ENCODE measurements around the gene MCRIP1.

DNA sequence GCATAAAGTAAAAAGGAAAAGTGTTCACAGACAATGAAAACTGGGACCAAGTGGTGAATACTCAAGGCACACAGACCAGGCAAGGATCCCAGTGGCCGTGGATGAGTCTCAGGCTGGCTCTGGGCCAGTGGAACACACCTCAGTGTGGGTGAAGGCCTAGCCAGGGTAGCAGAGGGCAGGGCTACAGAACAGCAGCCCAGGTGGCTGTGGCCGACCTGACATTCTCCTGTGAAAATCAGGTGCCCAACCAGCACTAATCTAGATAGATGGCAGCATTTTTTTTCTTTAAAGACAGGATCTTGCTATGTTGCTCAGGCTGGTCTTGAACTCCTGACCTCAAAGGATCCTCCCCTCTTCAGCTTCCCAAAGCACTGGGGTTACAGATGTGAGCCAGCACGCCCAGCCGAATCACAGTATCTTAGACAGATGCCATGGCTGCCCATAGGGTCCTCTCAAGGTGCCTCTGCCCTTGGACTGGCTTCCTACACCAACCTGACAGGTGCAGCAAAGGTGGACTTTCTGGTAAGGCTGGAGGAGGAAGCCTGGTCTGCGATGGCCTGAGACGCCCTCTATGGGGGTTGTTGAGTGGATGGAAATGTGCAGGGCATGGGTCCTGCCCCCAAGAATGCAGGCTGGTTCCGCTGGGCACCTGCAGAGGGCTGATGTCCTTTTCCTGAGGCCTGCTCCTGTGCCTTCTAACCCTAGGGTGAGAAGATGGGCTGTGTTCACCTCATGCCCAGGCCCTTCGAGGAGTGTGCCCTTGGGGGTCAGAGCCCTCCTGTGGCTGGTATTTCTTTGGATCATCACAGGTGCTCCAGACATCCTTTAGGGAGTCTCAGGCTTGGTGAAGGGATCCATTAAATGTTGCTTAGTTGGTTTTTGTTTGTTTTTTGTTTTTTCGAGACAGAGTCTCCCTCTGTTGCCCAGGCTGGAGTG, 31.0 kb upstream of the MCRIP1 start:
- TF ChIP-seq POLR2A (conservative IDR thresholded peaks at IDR 0.05) (0 out of 2 replicates have a peak, but pooled peaks have one; percentile 43), JUND (IDR thresholded peaks at IDR 0.05; ENCODE audit: borderline replicate concordance, low read depth, low read length) (no peak), JUND (tag; IDR thresholded peaks at IDR 0.05; ENCODE audit: borderline replicate concordance, low read depth, low read length) (no peak), ELK1 (CRISPR knock-in tag; IDR thresholded peaks at IDR 0.05) (no peak), ZKSCAN3 (CRISPR knock-in tag; IDR thresholded peaks at IDR 0.05) (no peak), ZNF224 (CRISPR knock-in tag; IDR thresholded peaks at IDR 0.05) (no peak), ZNF174 (CRISPR knock-in tag; IDR thresholded peaks at IDR 0.05) (no peak)

All from K562 (cell line).